ENCODE data around the gene GPER1. TPM values are rescaled to one million over a fixed set of nuclear protein-coding genes. Genes with fewer than 3 reads are reported as not detected.

The GPER1 gene
- total and polyA plus RNA-seq, 2 donors, result 0.99 to 3.4 TPM

- Histone ChIP-seq H3K36me3 (ENCODE audit: control insufficient read depth in 2 of 2, insufficient read depth in 2 of 2, low read length in 1 of 2) (no peaks in the 10 kb centered on the region), H3K27ac (ENCODE audit: low read depth in 1 of 2, low read length in 1 of 2) (no peak overlapping the region), H3K4me1 (ENCODE audit: control insufficient read depth in 2 of 2, insufficient read depth in 2 of 2, low read length in 2 of 2) (peaks cover 0 to 25% of the 10 kb centered on the region in 2 donors), H3K27me3 (ENCODE audit: control insufficient read depth in 2 of 2, insufficient read depth in 1 of 2, low read length in 1 of 2) (no peaks in the 10 kb centered on the region), H3K9me3 (ENCODE audit: control insufficient read depth in 2 of 2, insufficient read depth in 1 of 2, low read length in 1 of 2) (peaks cover 0 to 1% of the 10 kb centered on the region in 2 donors), H3K4me3 (ENCODE audit: low read length in 2 of 2) (no peak overlapping the region)
- 93% methylated on average over 13 of the region's 13 CpGs for WGBS
- no peak for DNase-seq (ENCODE audit: low read depth in 6 of 9, low spot score in 9 of 9)
Observed at GRCh38 chr7:1097120-1097504, 9.2 kb downstream of the GPER1 start.

GRCh38 chr7:1098243-1099153 lies 10.6 kb downstream of the GPER1 start:
- 96% methylated on average over 43 of the region's 43 CpGs for WGBS
- peaks cover 0 to 1% of the 10 kb centered on the region in 2 donors for H3K9me3 ChIP-seq (ENCODE audit: control insufficient read depth in 2 of 2, insufficient read depth in 1 of 2, low read length in 1 of 2)
- peaks cover 0 to 25% of the 10 kb centered on the region in 2 donors for H3K4me1 ChIP-seq (ENCODE audit: control insufficient read depth in 2 of 2, insufficient read depth in 2 of 2, low read length in 2 of 2)
- H3K4me3 ChIP-seq (ENCODE audit: low read length in 2 of 2), result no peak overlapping the region
- no peak for DNase-seq (ENCODE audit: low read depth in 6 of 9, low spot score in 9 of 9)
- H3K27me3 ChIP-seq (ENCODE audit: control insufficient read depth in 2 of 2, insufficient read depth in 1 of 2, low read length in 1 of 2), result no peaks in the 10 kb centered on the region
- H3K27ac ChIP-seq (ENCODE audit: low read depth in 1 of 2, low read length in 1 of 2), result no peak overlapping the region
- no peaks in the 10 kb centered on the region for H3K36me3 ChIP-seq (ENCODE audit: control insufficient read depth in 2 of 2, insufficient read depth in 2 of 2, low read length in 1 of 2)

- Histone ChIP-seq H3K4me3 (ENCODE audit: low read length in 2 of 2) (no peak overlapping the region), H3K36me3 (ENCODE audit: control insufficient read depth in 2 of 2, insufficient read depth in 2 of 2, low read length in 1 of 2) (no peaks in the 10 kb centered on the region), H3K27me3 (ENCODE audit: control insufficient read depth in 2 of 2, insufficient read depth in 1 of 2, low read length in 1 of 2) (no peaks in the 10 kb centered on the region), H3K9me3 (ENCODE audit: control insufficient read depth in 2 of 2, insufficient read depth in 1 of 2, low read length in 1 of 2) (peaks cover 0 to 1% of the 10 kb centered on the region in 2 donors), H3K27ac (ENCODE audit: low read depth in 1 of 2, low read length in 1 of 2) (no peak overlapping the region), H3K4me1 (ENCODE audit: control insufficient read depth in 2 of 2, insufficient read depth in 2 of 2, low read length in 2 of 2) (peaks cover 0 to 29% of the 10 kb centered on the region in 2 donors)
- WGBS, result over 99% methylated on average over 26 of the region's 26 CpGs
- DNase-seq (ENCODE audit: low read depth in 6 of 9, low spot score in 9 of 9), result no peak
Observed at GRCh38 chr7:1099154-1099542, 11.2 kb downstream of the GPER1 start.

- peaks cover 0 to 34% of the 10 kb centered on the region in 2 donors for H3K4me1 ChIP-seq (ENCODE audit: control insufficient read depth in 2 of 2, insufficient read depth in 2 of 2, low read length in 2 of 2)
- DNase-seq (ENCODE audit: low read depth in 6 of 9, low spot score in 9 of 9), result no peak
- H3K27ac ChIP-seq (ENCODE audit: low read depth in 1 of 2, low read length in 1 of 2), result no peak overlapping the region
- H3K4me3 ChIP-seq (ENCODE audit: low read length in 2 of 2), result no peak overlapping the region
- peaks cover 0 to 1% of the 10 kb centered on the region in 2 donors for H3K9me3 ChIP-seq (ENCODE audit: control insufficient read depth in 2 of 2, insufficient read depth in 1 of 2, low read length in 1 of 2)
- H3K27me3 ChIP-seq (ENCODE audit: control insufficient read depth in 2 of 2, insufficient read depth in 1 of 2, low read length in 1 of 2), result no peaks in the 10 kb centered on the region
- H3K36me3 ChIP-seq (ENCODE audit: control insufficient read depth in 2 of 2, insufficient read depth in 2 of 2, low read length in 1 of 2), result no peaks in the 10 kb centered on the region
- 97% methylated on average over 16 of the region's 16 CpGs for WGBS
Observed at GRCh38 chr7:1099637-1100036, 11.7 kb downstream of the GPER1 start.

GRCh38 chr7:1100386-1100785 lies 12.5 kb downstream of the GPER1 start:
- Histone ChIP-seq H3K4me1 (ENCODE audit: control insufficient read depth in 2 of 2, insufficient read depth in 2 of 2, low read length in 2 of 2) (peaks cover 0 to 39% of the 10 kb centered on the region in 2 donors), H3K36me3 (ENCODE audit: control insufficient read depth in 2 of 2, insufficient read depth in 2 of 2, low read length in 1 of 2) (no peaks in the 10 kb centered on the region), H3K27me3 (ENCODE audit: control insufficient read depth in 2 of 2, insufficient read depth in 1 of 2, low read length in 1 of 2) (no peaks in the 10 kb centered on the region), H3K9me3 (ENCODE audit: control insufficient read depth in 2 of 2, insufficient read depth in 1 of 2, low read length in 1 of 2) (peaks cover 0 to 1% of the 10 kb centered on the region in 2 donors), H3K27ac (ENCODE audit: low read depth in 1 of 2, low read length in 1 of 2) (no peak overlapping the region), H3K4me3 (ENCODE audit: low read length in 2 of 2) (no peak overlapping the region)
- DNase-seq (ENCODE audit: low read depth in 6 of 9, low spot score in 9 of 9), result no peak
- 88% methylated on average over 14 of the region's 14 CpGs for WGBS

DNA sequence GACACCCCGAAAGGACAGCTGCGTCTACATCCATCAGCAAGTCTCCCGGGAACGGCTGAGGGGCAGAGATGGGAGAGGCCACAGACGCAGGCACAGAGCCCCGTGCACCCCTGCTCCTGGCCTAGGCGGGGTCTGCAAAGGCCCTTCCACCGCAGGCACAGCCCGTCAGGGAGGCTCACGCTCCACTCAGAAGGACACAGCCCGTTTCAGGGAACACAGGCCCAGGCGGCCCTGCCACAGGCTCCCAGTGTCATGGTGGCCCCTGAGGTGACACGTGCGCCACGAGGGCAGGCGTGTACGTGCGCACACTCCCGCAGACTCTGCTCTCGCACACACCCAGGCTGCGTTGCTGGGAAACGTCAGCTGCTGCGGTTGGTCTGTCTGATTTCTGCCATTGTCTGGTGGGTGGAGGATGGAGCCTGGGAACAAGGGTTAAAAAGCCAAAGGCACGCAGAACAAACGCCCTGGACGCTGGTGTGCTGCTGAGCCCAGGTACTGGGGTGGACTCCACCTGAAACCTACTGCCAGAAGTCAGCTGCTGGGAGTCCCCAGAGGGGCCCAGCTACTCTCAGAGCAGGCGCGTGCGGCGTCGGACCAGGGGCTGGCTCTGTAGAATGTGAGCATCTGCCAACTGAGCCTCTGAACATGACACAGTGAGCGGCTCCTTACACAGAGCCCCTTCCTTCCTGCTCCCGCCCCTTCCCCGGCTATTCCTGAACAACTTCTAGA lies 13.1 kb downstream of the GPER1 start:
- Histone ChIP-seq H3K4me1 (ENCODE audit: control insufficient read depth in 2 of 2, insufficient read depth in 2 of 2, low read length in 2 of 2) (peaks cover 0 to 39% of the 10 kb centered on the region in 2 donors), H3K9me3 (ENCODE audit: control insufficient read depth in 2 of 2, insufficient read depth in 1 of 2, low read length in 1 of 2) (peaks cover 0 to 1% of the 10 kb centered on the region in 2 donors), H3K27me3 (ENCODE audit: control insufficient read depth in 2 of 2, insufficient read depth in 1 of 2, low read length in 1 of 2) (no peaks in the 10 kb centered on the region), H3K36me3 (ENCODE audit: control insufficient read depth in 2 of 2, insufficient read depth in 2 of 2, low read length in 1 of 2) (no peaks in the 10 kb centered on the region), H3K27ac (ENCODE audit: low read depth in 1 of 2, low read length in 1 of 2) (no peak overlapping the region), H3K4me3 (ENCODE audit: low read length in 2 of 2) (no peak overlapping the region)
- no peak for DNase-seq (ENCODE audit: low read depth in 6 of 9, low spot score in 9 of 9)
- WGBS, result 96% methylated on average over 34 of the region's 34 CpGs

- H3K36me3 ChIP-seq (ENCODE audit: control insufficient read depth in 2 of 2, insufficient read depth in 2 of 2, low read length in 1 of 2), result no peaks in the 10 kb centered on the region
- H3K4me3 ChIP-seq (ENCODE audit: low read length in 2 of 2), result no peak overlapping the region
- H3K27me3 ChIP-seq (ENCODE audit: control insufficient read depth in 2 of 2, insufficient read depth in 1 of 2, low read length in 1 of 2), result no peaks in the 10 kb centered on the region
- peaks cover 0 to 1% of the 10 kb centered on the region in 2 donors for H3K9me3 ChIP-seq (ENCODE audit: control insufficient read depth in 2 of 2, insufficient read depth in 1 of 2, low read length in 1 of 2)
- 97% methylated on average over 47 of the region's 47 CpGs for WGBS
- no peak overlapping the region for H3K27ac ChIP-seq (ENCODE audit: low read depth in 1 of 2, low read length in 1 of 2)
- H3K4me1 ChIP-seq (ENCODE audit: control insufficient read depth in 2 of 2, insufficient read depth in 2 of 2, low read length in 2 of 2), result peaks cover 0 to 42% of the 10 kb centered on the region in 2 donors
- no peak for DNase-seq (ENCODE audit: low read depth in 6 of 9, low spot score in 9 of 9)
Observed at GRCh38 chr7:1101563-1102431, 13.9 kb downstream of the GPER1 start.

- peak overlapping the region in 1 of 2 donors; percentile 43 for H3K27ac ChIP-seq (ENCODE audit: low read depth in 1 of 2, low read length in 1 of 2)
- DNase-seq (ENCODE audit: low read depth in 6 of 9, low spot score in 9 of 9), result no peak
Observed at GRCh38 chr7:1103009-1103788, 15.3 kb downstream of the GPER1 start.

More at GRCh38 chr7:1103009-1103788, 15.3 kb downstream of the GPER1 start:
- 94% methylated on average over 34 of the region's 34 CpGs for WGBS
- no peaks in the 10 kb centered on the region for H3K36me3 ChIP-seq (ENCODE audit: control insufficient read depth in 2 of 2, insufficient read depth in 2 of 2, low read length in 1 of 2)
- H3K27me3 ChIP-seq (ENCODE audit: control insufficient read depth in 2 of 2, insufficient read depth in 1 of 2, low read length in 1 of 2), result no peaks in the 10 kb centered on the region
- H3K4me3 ChIP-seq (ENCODE audit: low read length in 2 of 2), result no peak overlapping the region
- H3K4me1 ChIP-seq (ENCODE audit: control insufficient read depth in 2 of 2, insufficient read depth in 2 of 2, low read length in 2 of 2), result peaks cover 0 to 46% of the 10 kb centered on the region in 2 donors
- peaks cover 0 to under 1% of the 10 kb centered on the region in 2 donors for H3K9me3 ChIP-seq (ENCODE audit: control insufficient read depth in 2 of 2, insufficient read depth in 1 of 2, low read length in 1 of 2)

Measured in thymus (tissue), 11 donors.